ENCODE data around the gene TRIM52.
A peak's percentile ranks its signal among the peaks of the same experiment; 100 is the strongest.

DNA sequence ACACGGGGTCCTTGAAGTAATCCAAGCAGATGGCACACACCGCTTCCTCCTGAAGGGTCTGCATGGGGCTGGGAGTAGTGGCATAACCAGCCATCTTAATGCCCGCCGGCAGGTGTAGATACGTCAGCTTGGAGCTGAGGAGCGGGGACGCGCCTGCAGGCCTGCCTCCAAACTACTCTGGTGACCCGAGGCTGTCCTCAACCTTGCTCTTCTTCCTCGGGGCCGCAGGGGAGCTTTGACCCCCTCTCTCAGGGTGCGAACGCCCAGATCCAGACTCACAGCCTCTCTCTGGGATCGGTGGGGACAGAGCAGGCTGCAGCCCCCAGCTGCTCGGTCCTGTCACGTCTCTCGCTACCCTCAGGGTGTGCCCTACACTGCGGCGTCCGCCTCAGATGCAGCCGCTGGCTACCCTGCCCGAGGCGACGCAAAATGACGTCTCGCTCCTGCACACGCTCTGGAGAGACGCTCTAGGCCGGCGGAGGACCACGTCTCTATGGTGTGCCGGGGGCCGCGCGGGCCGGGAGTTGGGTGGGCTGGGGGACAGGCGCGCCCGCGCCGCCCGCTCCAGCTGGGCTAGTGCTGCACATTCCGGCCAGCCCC is at the start of gene TRIM52:
- TF ChIP-seq, protein P1, sequence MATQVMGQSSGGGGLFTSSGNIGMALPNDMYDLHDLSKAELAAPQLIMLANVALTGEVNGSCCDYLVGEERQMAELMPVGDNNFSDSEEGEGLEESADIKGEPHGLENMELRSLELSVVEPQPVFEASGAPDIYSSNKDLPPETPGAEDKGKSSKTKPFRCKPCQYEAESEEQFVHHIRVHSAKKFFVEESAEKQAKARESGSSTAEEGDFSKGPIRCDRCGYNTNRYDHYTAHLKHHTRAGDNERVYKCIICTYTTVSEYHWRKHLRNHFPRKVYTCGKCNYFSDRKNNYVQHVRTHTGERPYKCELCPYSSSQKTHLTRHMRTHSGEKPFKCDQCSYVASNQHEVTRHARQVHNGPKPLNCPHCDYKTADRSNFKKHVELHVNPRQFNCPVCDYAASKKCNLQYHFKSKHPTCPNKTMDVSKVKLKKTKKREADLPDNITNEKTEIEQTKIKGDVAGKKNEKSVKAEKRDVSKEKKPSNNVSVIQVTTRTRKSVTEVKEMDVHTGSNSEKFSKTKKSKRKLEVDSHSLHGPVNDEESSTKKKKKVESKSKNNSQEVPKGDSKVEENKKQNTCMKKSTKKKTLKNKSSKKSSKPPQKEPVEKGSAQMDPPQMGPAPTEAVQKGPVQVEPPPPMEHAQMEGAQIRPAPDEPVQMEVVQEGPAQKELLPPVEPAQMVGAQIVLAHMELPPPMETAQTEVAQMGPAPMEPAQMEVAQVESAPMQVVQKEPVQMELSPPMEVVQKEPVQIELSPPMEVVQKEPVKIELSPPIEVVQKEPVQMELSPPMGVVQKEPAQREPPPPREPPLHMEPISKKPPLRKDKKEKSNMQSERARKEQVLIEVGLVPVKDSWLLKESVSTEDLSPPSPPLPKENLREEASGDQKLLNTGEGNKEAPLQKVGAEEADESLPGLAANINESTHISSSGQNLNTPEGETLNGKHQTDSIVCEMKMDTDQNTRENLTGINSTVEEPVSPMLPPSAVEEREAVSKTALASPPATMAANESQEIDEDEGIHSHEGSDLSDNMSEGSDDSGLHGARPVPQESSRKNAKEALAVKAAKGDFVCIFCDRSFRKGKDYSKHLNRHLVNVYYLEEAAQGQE (IDR thresholded peaks at IDR 0.05; ENCODE audit: low read depth), result no peak
- TF ChIP-seq, protein P2, sequence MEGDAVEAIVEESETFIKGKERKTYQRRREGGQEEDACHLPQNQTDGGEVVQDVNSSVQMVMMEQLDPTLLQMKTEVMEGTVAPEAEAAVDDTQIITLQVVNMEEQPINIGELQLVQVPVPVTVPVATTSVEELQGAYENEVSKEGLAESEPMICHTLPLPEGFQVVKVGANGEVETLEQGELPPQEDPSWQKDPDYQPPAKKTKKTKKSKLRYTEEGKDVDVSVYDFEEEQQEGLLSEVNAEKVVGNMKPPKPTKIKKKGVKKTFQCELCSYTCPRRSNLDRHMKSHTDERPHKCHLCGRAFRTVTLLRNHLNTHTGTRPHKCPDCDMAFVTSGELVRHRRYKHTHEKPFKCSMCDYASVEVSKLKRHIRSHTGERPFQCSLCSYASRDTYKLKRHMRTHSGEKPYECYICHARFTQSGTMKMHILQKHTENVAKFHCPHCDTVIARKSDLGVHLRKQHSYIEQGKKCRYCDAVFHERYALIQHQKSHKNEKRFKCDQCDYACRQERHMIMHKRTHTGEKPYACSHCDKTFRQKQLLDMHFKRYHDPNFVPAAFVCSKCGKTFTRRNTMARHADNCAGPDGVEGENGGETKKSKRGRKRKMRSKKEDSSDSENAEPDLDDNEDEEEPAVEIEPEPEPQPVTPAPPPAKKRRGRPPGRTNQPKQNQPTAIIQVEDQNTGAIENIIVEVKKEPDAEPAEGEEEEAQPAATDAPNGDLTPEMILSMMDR (IDR thresholded peaks at IDR 0.05 in 2 of 3, conservative IDR thresholded peaks at IDR 0.05 in 1 of 3; ENCODE audit: borderline replicate concordance in 1 of 3, insufficient read depth in 1 of 3, low read depth in 2 of 3, low read length in 2 of 3), result no peak
- TF ChIP-seq RAD21 (IDR thresholded peaks at IDR 0.05; ENCODE audit: low read depth), result no peak
- TF ChIP-seq, protein P3, sequence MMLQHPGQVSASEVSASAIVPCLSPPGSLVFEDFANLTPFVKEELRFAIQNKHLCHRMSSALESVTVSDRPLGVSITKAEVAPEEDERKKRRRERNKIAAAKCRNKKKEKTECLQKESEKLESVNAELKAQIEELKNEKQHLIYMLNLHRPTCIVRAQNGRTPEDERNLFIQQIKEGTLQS (IDR thresholded peaks at IDR 0.05), result no peak
- TF ChIP-seq, protein P4, sequence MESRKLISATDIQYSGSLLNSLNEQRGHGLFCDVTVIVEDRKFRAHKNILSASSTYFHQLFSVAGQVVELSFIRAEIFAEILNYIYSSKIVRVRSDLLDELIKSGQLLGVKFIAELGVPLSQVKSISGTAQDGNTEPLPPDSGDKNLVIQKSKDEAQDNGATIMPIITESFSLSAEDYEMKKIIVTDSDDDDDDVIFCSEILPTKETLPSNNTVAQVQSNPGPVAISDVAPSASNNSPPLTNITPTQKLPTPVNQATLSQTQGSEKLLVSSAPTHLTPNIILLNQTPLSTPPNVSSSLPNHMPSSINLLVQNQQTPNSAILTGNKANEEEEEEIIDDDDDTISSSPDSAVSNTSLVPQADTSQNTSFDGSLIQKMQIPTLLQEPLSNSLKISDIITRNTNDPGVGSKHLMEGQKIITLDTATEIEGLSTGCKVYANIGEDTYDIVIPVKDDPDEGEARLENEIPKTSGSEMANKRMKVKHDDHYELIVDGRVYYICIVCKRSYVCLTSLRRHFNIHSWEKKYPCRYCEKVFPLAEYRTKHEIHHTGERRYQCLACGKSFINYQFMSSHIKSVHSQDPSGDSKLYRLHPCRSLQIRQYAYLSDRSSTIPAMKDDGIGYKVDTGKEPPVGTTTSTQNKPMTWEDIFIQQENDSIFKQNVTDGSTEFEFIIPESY (IDR thresholded peaks at IDR 0.05; ENCODE audit: extremely low read depth, insufficient replicate concordance, low read length), result no peak
- TF ChIP-seq POLR2A (IDR thresholded peaks at IDR 0.05; ENCODE audit: borderline replicate concordance, extremely low read depth, insufficient read depth, insufficient read length), result peak; percentile 64
- TF ChIP-seq ZFX (IDR thresholded peaks at IDR 0.05), result no peak
- TF ChIP-seq, protein P5, sequence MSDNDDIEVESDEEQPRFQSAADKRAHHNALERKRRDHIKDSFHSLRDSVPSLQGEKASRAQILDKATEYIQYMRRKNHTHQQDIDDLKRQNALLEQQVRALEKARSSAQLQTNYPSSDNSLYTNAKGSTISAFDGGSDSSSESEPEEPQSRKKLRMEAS (IDR thresholded peaks at IDR 0.05), result no peak
- no peak for TF ChIP-seq EZH2phosphoT487 (IDR thresholded peaks at IDR 0.05; ENCODE audit: borderline replicate concordance)
- TF ChIP-seq EZH2 (IDR thresholded peaks at IDR 0.05), result no peak
- TF ChIP-seq CEBPB (IDR thresholded peaks at IDR 0.05; ENCODE audit: low read depth), result no peak
